Midbrain (tissue), 1 donor: ENCODE measurements around the gene ABCB4.

Source experiments
- DNase-seq: peaks from one replicate; lab custom pipeline; 2025; lab: John Stamatoyannopoulos, UW

The ABCB4 gene

GRCh38 chr7:87420173-87420572 lies 55.3 kb downstream of the ABCB4 start:
- DNase-seq: no peak

DNA sequence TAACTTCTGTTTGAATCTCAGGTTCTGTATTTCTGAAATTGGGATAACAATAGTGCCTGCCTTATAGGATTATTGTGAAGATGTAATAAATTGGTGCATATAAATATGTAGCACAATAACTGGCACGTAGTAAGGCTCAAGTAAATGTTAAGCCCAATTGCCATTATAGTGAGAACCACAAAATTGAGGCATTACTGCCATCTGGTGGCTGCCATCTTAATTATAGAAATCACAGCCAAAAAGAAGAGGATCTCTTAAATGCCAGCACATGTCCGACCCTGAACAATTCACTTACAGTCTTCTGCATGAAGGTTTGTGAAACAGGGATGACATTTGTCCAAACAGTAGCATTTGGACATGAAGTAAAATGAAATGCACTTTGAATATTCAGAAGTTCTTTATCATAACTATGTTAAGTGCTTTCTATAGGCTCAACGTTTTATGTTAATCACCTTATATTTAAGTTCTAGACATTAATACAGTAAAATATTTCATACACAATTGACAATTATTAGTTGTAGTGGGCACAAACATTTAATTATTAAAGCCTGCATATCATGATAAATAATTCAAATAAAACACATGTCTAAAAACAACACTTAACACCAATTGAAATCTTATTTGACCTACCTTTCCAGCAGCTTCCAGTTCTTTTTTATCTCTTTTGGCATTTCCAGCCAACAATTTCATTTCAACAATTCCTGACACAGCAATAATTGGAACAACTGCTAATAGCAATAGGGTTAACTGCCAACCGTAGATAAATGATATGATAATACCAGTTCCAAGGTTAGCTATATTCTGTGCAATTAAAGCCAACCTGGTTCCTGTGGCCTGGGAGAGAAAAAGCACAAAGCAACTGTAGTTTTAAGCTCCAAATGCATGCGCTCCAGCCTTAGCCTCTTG lies 58.5 kb downstream of the ABCB4 start:
- peak; percentile 83 for DNase-seq

DNA sequence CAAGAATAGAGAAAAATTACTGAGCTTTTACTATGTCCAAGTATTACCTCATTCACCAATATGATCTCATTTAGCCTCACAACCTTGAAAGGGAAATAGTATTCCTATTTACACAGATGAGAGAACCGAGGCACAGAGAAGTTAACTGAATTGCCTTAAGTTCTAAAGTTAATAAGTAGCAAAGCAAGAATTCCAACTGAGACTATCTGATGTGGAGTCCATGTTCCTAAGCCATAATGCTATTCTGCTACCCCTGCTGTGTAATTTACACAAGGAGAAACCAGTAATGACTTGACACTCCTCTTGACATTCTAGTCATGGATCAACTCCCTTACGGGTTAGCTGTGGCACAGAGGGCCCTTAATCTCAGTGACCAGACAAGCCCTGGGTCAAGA lies 60.7 kb downstream of the ABCB4 start:
- DNase-seq: no peak

DNA sequence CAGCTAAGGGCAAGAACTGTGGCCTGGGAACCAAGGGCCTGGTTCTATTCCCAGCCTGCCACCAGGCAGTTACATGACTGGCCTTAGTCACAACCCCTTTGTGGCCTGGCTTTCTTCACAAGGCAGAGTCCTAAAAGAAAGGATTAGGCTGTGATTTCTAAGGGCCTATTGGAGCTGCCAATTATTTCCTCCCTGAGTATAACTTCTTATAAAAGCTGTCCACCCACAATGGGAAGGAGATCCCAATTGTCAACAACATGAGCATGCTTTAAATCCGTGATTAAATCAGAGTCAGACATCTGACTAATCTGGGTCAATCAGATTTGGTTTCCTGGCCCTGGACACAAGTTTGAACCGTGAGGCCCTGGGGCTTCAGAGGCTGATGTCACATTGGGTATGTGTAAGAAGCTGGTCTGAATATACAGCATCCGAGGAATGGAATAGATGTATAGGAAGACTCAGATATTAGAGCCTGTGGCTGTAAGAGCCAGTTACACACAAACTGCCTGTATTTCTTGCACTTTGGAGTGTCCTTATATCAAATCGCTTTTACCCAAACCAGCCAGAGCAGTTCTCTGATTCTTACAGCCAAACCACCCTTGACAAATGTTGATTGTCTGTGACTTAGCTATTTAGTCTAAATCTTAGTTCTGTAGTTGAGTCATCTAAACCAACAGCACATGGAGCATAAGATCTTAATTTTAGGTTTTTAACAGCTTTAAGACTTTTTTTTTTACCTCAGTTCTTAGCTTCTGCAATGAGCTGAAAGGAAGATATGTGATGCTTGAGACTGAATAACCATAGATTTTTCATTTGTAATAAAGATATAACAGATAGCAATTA lies 61.3 kb downstream of the ABCB4 start:
- DNase-seq: no peak

GRCh38 chr7:87413029-87413428 lies 62.5 kb downstream of the ABCB4 start:
- no peak for DNase-seq

DNA sequence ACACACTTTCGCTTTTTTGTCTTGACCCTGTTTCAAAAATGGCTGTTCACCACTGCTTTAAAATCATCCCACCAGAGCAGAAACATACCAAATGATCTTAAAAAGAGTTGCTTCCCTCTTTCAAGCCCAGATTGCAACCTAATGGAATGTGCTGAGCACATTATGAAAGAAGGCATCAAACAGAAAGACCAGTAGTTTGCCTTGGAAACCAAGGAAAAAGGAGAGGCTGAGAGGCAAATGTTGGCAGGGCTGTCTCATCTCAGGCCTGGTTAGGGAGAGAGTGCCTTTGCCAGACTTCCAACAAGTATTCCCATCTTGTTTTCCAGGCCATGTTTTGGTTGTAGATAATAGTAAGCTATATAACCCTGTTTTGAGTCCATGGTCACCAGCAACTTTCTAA lies 64.3 kb downstream of the ABCB4 start:
- no peak for DNase-seq

DNA sequence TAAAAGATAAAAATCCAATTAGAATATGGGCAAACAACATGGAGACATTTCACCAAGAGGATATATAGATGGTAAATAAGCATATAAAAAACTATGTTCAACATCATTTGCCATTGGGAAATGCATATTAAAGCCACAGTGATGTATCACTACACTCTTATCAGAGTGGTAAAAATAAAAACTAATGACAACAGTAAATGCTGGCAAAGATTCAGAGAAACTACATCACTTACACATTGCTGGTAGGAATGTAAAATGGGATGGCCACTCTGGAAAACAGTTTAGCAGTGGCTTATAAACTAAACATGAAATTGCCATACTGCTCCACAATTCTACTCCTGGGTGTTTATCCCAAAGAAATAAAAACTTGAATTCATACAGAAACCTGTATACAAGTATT lies 70.8 kb downstream of the ABCB4 start:
- DNase-seq: no peak

DNA sequence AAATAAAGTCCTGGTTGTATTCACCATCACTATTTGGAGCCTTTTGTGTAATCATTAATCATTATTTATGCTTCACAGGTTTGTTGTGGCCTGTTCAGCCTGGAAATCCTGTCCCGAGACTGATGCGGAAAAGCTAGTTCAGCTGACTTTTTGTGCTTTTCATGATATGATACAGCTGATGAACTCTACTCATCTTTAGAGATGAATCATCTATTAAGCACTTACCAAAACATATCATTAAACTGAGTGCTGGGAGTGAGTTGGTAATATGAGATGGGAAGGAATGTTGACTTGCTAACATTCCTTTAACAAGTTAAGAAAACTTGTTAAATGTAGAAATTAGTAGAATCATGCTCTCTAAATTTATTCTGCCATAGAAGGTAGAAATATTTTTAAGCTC lies 77.0 kb downstream of the ABCB4 start:
- no peak for DNase-seq

- DNase-seq: no peak
Observed at GRCh38 chr7:87395442-87396020, 79.9 kb downstream of the ABCB4 start.

GRCh38 chr7:87391020-87391701 lies 84.3 kb downstream of the ABCB4 start:
- DNase-seq: no peak

DNA sequence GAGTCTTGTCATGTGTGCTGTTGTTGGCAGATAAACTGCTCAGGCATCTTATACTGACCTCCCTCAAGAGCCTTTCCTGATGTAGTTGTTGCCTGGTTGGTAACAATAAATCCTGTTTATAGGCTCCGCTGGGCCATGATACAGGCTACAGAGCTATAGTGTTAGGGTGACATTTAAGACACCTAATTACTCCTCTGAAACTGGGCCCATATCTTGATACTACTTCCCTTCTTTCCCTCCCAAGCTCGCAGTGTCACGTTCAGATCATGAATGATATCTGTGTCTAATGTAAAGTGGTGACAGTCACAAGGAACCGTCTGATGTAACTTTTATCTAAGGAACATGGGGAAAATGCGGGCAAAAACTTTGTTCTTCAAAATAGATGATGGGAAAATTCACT lies 94.6 kb downstream of the ABCB4 start:
- no peak for DNase-seq

DNA sequence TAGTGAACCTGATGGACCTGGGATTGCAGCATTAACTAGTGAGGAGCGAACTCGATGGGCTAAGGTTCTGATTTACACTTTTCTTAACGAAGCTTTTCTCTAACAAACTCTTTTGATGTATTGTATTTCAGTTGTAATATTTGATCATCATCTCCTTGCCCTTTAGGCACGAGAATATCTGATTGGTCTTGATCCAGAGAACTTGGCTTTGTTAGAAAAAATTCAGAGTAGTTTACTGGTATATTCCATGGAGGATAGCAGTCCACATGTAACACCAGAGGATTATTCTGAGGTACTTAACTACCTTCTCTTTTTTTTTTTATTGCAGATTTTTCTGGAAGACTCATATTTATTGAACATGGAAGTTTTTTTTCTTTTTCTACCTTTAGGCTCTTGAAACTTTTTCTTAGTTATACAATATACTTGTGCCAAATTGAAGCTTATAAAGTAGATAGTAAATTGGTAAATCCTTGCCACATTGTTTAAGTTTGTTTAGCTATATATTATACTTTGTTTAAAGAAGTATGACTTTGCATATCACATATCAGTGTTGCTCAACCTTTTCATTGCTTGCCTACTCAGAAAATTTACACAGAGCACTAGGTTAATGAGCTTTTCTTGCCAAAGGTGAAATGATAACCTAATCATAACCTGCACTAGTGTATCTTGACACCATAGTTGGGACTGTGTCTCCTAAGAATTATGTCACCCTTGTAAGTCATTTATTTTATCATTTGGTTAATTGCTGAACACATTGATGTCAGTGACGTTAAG lies 99.6 kb downstream of the ABCB4 start:
- no peak for DNase-seq

- DNase-seq: no peak
Observed at GRCh38 chr7:87370660-87371180, 104.8 kb downstream of the ABCB4 start.

GRCh38 chr7:87369216-87369615 lies 106.3 kb downstream of the ABCB4 start:
- DNase-seq: no peak

DNA sequence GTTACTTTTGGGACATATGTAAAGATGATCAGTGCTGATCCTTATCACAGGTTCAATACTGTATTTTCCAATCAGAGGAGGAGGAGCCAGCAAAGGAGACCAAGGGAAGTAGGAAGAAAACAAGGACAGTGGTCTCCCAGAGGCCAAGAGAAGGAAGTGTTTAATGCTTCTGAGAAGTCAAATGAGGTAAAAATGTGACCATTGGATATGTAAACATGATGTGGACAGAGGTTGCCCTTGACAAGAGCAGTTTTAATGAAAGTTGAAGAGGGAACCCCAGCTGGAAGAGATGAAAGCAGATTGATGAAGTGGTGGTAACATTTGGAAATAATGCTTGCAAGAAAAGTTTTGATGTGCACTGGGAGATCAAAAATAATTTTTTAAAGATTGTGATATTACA lies 111.2 kb downstream of the ABCB4 start:
- no peak for DNase-seq

- DNase-seq: no peak
Observed at GRCh38 chr7:87363342-87363741, 112.1 kb downstream of the ABCB4 start.

DNA sequence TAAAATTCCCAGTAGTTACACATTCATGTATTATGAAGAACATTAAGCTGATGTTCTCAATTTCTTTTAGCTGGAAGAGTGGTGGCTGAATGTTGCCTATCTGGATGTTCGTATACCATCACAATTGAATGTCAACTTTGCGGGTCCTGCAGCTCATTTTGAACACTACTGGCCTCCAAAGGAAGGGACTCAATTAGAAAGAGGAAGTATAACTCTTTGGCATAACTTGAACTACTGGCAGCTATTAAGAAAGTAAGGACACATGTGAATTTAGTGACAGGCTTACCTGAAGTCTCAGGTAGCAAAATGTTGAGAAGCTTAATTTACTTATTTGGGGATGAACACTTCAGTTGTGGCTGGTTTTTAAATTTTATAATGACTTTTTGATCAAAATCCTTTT lies 114.2 kb downstream of the ABCB4 start:
- no peak for DNase-seq

- no peak for DNase-seq
Observed at GRCh38 chr7:87359366-87359765, 116.1 kb downstream of the ABCB4 start.

DNA sequence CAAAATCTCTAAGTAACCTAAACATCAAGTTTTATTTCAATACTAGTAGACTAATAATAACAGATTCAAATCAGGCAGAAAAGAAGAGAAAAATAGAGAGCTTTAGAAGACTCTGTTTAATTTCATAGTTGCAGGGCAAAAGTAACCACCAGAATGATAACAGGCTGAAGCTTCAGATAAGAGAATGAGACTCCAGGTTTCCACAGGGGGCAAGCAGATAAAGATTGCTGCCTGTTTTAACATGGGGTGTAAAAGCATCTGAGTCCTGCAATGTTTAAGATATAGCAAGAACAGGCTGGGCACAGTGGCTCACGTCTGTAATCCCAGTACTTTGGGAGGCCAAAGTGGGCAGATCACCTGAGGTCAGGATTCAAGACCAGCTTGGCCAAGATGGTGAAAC lies 119.0 kb downstream of the ABCB4 start:
- no peak for DNase-seq

GRCh38 chr7:87354749-87355148 lies 120.7 kb downstream of the ABCB4 start:
- DNase-seq: no peak
